RWPE2 (cell line): ENCODE data around the gene HEXA.
"Not testable (repeated sequence)": the region's sequence is repeated elsewhere in the genome, so short reads cannot be mapped to it uniquely, and the experiment has no call there.

Experiments used
- ATAC-seq: fragments of 200-7000 bp; cut with Tn5 transposase; 3 replicates; pipeline ENCODE4 v1.9.1; 2021; ENCODE audit warnings: low read depth
- DNase-seq: peaks from one replicate; pipeline ENCODE4 v3.0.0-alpha.2; 2020; ENCODE audit warnings: low spot score
- H3K27ac ChIP-seq: fragments of 450-650 bp; 2 replicates; pipeline ENCODE4 v1.5.1; 2017; ENCODE audit warnings: mild to moderate bottlenecking; ENCODE audit not compliant: poor library complexity, severe bottlenecking
- H3K27me3 ChIP-seq: fragments of 250-450 bp; sonication (Bioruptor Pico); 2 replicates; pipeline ENCODE4 v1.5.1; 2021; ENCODE audit warnings: mild to moderate bottlenecking, moderate library complexity; ENCODE audit not compliant: insufficient read depth, poor library complexity, severe bottlenecking
- H3K36me3 ChIP-seq: fragments of 250-450 bp; sonication (Bioruptor Pico); 2 replicates; pipeline ENCODE4 v1.5.1; 2020; ENCODE audit warnings: low read depth, mild to moderate bottlenecking, moderate library complexity
- H3K4me1 ChIP-seq: fragments of 250-450 bp; sonication (Bioruptor Pico); 2 replicates; pipeline ENCODE4 v1.5.1; 2021; ENCODE audit warnings: mild to moderate bottlenecking, moderate library complexity; ENCODE audit not compliant: insufficient read depth, poor library complexity, severe bottlenecking
- H3K4me3 ChIP-seq: fragments of 250-450 bp; sonication (Bioruptor Pico); 2 replicates; pipeline ENCODE4 v1.5.1; 2021; ENCODE audit warnings: mild to moderate bottlenecking, moderate library complexity; ENCODE audit not compliant: severe bottlenecking
- H3K9me3 ChIP-seq: fragments of 250-450 bp; sonication (Bioruptor Pico); 2 replicates; pipeline ENCODE4 v1.5.1; 2021; ENCODE audit warnings: mild to moderate bottlenecking, moderate library complexity; ENCODE audit not compliant: severe bottlenecking
- TF ChIP-seq, protein P1 (sequence below): fragments of 450-650 bp; IDR thresholded peaks from one replicate; pipeline ENCODE4 v1.5.1; 2017; ENCODE audit warnings: mild to moderate bottlenecking, moderate library complexity; ENCODE audit not compliant: poor library complexity, severe bottlenecking

The HEXA gene

DNA sequence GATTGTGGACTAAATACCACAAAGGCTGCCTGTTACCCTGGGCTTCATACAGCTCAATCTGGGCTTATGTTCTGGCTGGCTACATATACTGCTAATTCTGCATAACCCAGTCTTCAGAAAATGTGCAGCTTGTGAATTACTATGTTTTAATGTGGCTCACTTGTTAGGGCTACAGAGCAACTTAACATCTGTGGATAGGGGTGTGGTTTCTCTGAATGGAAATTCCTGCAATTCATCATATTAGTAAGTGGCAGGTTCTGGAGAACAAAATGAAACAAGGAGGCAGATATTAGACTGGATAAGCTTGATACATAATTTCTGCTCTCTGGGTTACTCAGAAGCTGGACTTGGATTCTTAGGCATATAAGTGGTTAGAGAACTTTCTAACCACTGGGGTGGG, 29.0 kb upstream of the HEXA start:
- DNase-seq, result no peak
- Histone ChIP-seq H3K4me1 (no peaks in the 10 kb centered on the region), H3K27ac (no peak overlapping the region), H3K36me3 (no peaks in the 10 kb centered on the region), H3K4me3 (no peak overlapping the region), H3K9me3 (no peaks in the 10 kb centered on the region), H3K27me3 (peaks cover 57% of the 10 kb centered on the region)
- peak; percentile 24; the same call in 2 of the 3 replicates for ATAC-seq
- TF ChIP-seq, protein P1, sequence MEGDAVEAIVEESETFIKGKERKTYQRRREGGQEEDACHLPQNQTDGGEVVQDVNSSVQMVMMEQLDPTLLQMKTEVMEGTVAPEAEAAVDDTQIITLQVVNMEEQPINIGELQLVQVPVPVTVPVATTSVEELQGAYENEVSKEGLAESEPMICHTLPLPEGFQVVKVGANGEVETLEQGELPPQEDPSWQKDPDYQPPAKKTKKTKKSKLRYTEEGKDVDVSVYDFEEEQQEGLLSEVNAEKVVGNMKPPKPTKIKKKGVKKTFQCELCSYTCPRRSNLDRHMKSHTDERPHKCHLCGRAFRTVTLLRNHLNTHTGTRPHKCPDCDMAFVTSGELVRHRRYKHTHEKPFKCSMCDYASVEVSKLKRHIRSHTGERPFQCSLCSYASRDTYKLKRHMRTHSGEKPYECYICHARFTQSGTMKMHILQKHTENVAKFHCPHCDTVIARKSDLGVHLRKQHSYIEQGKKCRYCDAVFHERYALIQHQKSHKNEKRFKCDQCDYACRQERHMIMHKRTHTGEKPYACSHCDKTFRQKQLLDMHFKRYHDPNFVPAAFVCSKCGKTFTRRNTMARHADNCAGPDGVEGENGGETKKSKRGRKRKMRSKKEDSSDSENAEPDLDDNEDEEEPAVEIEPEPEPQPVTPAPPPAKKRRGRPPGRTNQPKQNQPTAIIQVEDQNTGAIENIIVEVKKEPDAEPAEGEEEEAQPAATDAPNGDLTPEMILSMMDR, result no peak

DNA sequence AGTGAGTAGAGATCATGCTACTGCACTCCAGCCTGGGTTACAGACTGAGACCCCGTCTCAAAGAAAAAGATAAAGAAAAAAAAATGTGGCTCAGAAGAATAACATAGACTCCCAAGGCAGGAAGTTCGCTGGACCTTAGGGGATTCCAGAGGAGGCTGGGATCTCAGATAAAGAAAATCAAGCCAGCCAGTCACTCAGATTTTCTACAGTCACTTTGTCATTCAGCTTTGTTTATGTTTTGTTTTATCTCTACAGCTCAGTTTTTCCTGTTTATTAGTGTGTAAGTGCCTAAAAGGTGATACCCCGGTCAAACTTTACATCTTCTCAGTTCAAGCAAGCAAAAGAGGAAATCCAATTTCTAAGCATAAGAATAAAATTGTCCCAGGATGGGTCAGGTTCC, 28.5 kb upstream of the HEXA start:
- Histone ChIP-seq H3K9me3 (no peaks in the 10 kb centered on the region), H3K27ac (no peak overlapping the region), H3K36me3 (no peaks in the 10 kb centered on the region), H3K27me3 (peaks cover 55% of the 10 kb centered on the region), H3K4me3 (no peak overlapping the region), H3K4me1 (no peaks in the 10 kb centered on the region)
- ATAC-seq (no peak), DNase-seq (no peak)
- TF ChIP-seq, protein P1, result no peak

DNA sequence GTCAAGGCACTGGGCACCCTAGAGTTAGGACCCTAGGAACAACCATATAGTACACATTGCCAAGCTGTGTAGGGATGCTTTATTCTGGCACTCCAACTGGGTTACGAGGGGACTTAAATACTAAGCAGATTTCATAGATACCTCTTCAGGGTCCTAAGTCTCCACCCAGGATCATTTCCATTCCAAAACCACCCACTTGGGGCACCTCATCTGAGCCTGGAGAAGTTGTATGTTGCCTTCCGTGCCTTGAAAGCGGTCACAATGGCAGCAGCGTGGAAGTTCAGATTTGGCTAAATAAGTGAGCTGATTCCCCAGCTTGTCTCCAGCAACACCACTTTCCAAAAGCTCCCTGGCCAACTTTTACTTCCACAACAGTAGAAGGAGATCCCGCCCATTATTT, 26.9 kb upstream of the HEXA start:
- TF ChIP-seq, protein P1, result no peak
- no peak overlapping the region for H3K27ac ChIP-seq
- no peaks in the 10 kb centered on the region for H3K4me1 ChIP-seq
- no peaks in the 10 kb centered on the region for H3K9me3 ChIP-seq
- no peak overlapping the region for H3K4me3 ChIP-seq
- no peak for ATAC-seq
- H3K36me3 ChIP-seq, result no peaks in the 10 kb centered on the region
- H3K27me3 ChIP-seq, result peaks cover 42% of the 10 kb centered on the region
- DNase-seq, result no peak

DNA sequence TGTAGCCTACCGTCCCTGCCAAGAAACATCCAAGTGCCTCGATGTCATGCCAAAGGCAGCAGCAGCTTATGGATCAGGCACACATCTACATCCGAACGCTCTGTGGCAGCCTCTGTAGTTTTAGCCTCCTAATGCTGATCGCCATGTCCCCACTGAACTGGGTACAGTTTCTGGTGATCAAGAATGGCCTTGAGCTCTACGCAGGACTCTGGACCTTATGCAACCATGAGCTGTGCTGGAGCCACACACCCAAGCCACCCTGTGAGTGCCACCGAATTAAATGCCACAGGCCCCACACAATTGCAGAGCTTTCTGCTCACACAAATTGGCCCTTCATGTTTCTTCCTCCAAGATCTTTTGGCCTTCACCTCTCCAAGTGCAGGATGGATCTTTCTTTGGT, 22.8 kb upstream of the HEXA start:
- no peak; the same call in 2 of the 3 replicates for ATAC-seq
- Histone ChIP-seq H3K27ac (no peak overlapping the region), H3K4me3 (no peak overlapping the region), H3K4me1 (no peaks in the 10 kb centered on the region), H3K36me3 (no peaks in the 10 kb centered on the region), H3K9me3 (no peaks in the 10 kb centered on the region), H3K27me3 (peaks cover 28% of the 10 kb centered on the region)
- no peak for DNase-seq
- TF ChIP-seq, protein P1, result no peak

DNA sequence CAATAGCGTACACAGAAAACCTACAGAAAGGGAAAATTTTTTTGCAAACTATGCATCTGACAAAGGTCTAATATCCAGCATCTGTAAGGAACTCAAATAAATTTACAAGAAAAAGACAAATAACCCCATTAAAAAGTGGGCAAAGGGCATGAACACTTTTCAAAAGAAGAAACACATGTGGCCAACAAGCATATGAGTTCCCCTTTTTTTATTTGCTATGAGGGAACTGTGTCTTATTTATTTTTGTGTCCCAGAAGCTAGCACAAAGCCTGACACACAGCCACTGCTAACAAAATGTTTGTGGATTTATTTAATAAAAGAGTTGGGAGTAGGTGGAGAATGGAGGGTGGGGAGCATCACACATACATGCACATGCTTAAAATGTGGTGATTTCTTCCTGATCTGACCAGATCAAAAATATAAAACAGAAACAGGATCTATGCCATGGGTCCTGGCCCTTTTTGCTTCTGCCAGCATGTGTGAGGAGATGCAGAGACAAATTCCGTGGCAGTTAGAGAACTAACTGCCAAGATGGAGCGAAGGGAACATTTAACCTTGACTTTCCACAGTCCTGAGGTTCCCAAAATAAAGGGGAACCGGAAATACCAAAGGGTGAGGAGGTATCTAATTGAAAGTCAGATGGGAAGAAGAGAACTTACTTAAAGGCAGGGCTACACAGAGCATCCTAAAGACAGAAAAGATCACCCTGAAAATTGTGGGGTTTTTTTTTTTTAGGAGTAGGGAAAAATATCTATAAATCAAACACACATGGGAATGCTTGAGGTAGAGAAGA, 22.2 kb upstream of the HEXA start, which contains the start of gene TMEM202:
TSS of gene TMEM202 (plus strand) at position 510 of the 793 bp plus-strand sequence. CDS start at position 532, 22 bp downstream.
- ATAC-seq, result no peak
- Histone ChIP-seq H3K9me3 (no peaks in the 10 kb centered on the region), H3K4me3 (no peak within 1 kb of the TSS), H3K27ac (no peak within 1 kb of the TSS), H3K36me3 (no peaks in the 10 kb centered on the region), H3K27me3 (peaks cover 23% of the 10 kb centered on the region), H3K4me1 (no peaks in the 10 kb centered on the region)
- no peak for DNase-seq
- TF ChIP-seq, protein P1, result no peak

DNA sequence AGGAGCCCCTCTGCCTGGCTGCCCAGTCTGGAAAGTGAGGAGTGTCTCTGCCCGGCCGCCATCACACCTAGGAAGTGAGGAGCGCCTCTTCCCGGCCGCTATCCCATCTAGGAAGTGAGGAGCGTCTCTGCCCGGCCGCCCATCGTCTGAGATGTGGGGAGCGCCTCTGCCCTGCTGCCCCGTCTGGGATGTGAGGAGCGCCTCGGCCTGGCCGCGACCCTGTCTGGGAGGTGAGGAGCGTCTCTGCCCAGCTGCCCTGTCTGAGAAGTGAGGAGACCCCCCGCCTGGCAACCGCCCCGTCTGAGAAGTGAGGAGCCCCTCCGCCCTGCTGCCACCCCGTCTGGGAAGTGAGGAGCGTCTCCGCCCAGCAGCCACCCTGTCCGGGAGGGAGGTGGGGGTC, 20.5 kb upstream of the HEXA start:
- not testable (repeated sequence) for H3K9me3 ChIP-seq, ATAC-seq, H3K36me3 ChIP-seq, DNase-seq, H3K4me3 ChIP-seq, H3K4me1 ChIP-seq, H3K27ac ChIP-seq
- H3K27me3 ChIP-seq, result peaks cover 19% of the 10 kb centered on the region
